CD14-positive monocyte (primary cell): Measurements from ENCODE around the gene DOCK1. TPM values are rescaled to one million over a fixed set of nuclear protein-coding genes. Genes with fewer than 3 reads are reported as not detected.

ENCODE experiments used
- DNase-seq, 3 donors: peaks; one replicate each; pipeline ENCODE4 v3.0.0-alpha.2; 2011 to 2022
- H2AFZ ChIP-seq: 2 replicates; pipeline ENCODE4 v1.6.0; 2012; ENCODE audit warnings: mild to moderate bottlenecking, low read depth, low read length, inconsistent platforms; ENCODE audit not compliant: insufficient read depth, poor library complexity, severe bottlenecking
- H3K27ac ChIP-seq, 2 donors: 1 replicate in 1 of 2; 2 replicates in 1 of 2; pipeline ENCODE4 v1.5.1; 2012 to 2013; ENCODE audit warnings: low read length in 2 of 2, control low read depth in 1 of 2, inconsistent platforms in 1 of 2, low read depth in 1 of 2, mild to moderate bottlenecking in 1 of 2
- H3K27me3 ChIP-seq, 2 donors: one replicate each; pipeline versions ENCODE4 v1.6.0 to v1.6.1; 2011 to 2013; ENCODE audit warnings: low read length in 2 of 2; ENCODE audit not compliant: control insufficient read depth in 2 of 2, insufficient read depth in 2 of 2
- H3K36me3 ChIP-seq, 2 donors: replicated peaks in 1 of 2; 1 replicate in 1 of 2; 2 replicates in 1 of 2; pipeline versions ENCODE4 v1.5.1 to v1.6.1; 2012 to 2013; ENCODE audit warnings: low read length in 2 of 2, control low read depth in 1 of 2, inconsistent platforms in 1 of 2, mild to moderate bottlenecking in 1 of 2; ENCODE audit not compliant: insufficient read depth in 2 of 2, control insufficient read depth in 1 of 2
- H3K4me1 ChIP-seq, 2 donors: 1 replicate in 1 of 2; 2 replicates in 1 of 2; pipeline versions ENCODE4 v1.5.1 to v1.6.1; 2012 to 2013; ENCODE audit warnings: low read length in 2 of 2, control low read depth in 1 of 2, inconsistent platforms in 1 of 2, mild to moderate bottlenecking in 1 of 2, moderate library complexity in 1 of 2; ENCODE audit not compliant: insufficient read depth in 2 of 2, control insufficient read depth in 1 of 2
- H3K4me2 ChIP-seq: replicated peaks from 2 replicates; pipeline ENCODE3; 2012; ENCODE audit warnings: low read length, moderate library complexity, mild to moderate bottlenecking; ENCODE audit not compliant: poor library complexity, severe bottlenecking; ENCODE audit errors: extremely low read depth
- H3K4me3 ChIP-seq, 3 experiments: fragments of 200-600 bp in 1 of 3; sonication (generic) in 1 of 3; replicated peaks in 1 of 3; 1 replicate in 2 of 3; 2 replicates in 1 of 3; pipeline ENCODE4 v1.5.1; 2011 to 2013; ENCODE audit warnings: low read length in 3 of 3, mild to moderate bottlenecking in 3 of 3, control low read depth in 2 of 3, low read depth in 2 of 3, inconsistent platforms in 1 of 3, moderate library complexity in 1 of 3
- H3K79me2 ChIP-seq: 2 replicates; pipeline ENCODE4 v1.6.0; 2012; ENCODE audit warnings: mild to moderate bottlenecking, control low read depth, inconsistent platforms, low read length, moderate library complexity; ENCODE audit not compliant: insufficient read depth
- H3K9ac ChIP-seq: 2 replicates; pipeline ENCODE4 v1.6.0; 2017; ENCODE audit warnings: low read length, mild to moderate bottlenecking; ENCODE audit not compliant: insufficient read depth, poor library complexity, severe bottlenecking
- H3K9me3 ChIP-seq, 2 donors: replicated peaks in 1 of 2; 1 replicate in 1 of 2; 2 replicates in 1 of 2; pipeline versions ENCODE4 v1.5.1 to v1.6.1; 2012 to 2013; ENCODE audit warnings: low read length in 2 of 2, control low read depth in 1 of 2; ENCODE audit not compliant: control insufficient read depth in 1 of 2, insufficient read depth in 1 of 2
- H4K20me1 ChIP-seq: 2 replicates; pipeline ENCODE4 v1.6.0; 2012; ENCODE audit warnings: mild to moderate bottlenecking, low read length, control low read depth, moderate library complexity; ENCODE audit not compliant: insufficient read depth
- H3K27ac Mint-ChIP-seq, 7 donors: one replicate each; pipeline ENCODE4 v1.8.0; 2020; ENCODE audit warnings: mild to moderate bottlenecking in 7 of 7, mixed read lengths in 7 of 7, moderate library complexity in 6 of 7, inconsistent platforms in 2 of 7
- H3K27me3 Mint-ChIP-seq, 3 donors: one replicate each; pipeline ENCODE4 v1.8.0; 2021 to 2022; ENCODE audit warnings: low read depth in 3 of 3, mild to moderate bottlenecking in 3 of 3, mixed read lengths in 3 of 3, moderate library complexity in 3 of 3, inconsistent platforms in 1 of 3
- H3K36me3 Mint-ChIP-seq, 2 donors: one replicate each; pipeline ENCODE4 v1.8.0; 2020; ENCODE audit warnings: mixed read lengths in 2 of 2, inconsistent platforms in 1 of 2, mild to moderate bottlenecking in 1 of 2
- H3K4me1 Mint-ChIP-seq: one replicate; pipeline ENCODE4 v1.8.0; 2020; ENCODE audit warnings: mild to moderate bottlenecking, mixed read lengths
- H3K4me3 Mint-ChIP-seq, 2 donors: one replicate each; pipeline ENCODE4 v1.8.0; 2020; ENCODE audit warnings: mild to moderate bottlenecking in 2 of 2, mixed read lengths in 2 of 2, moderate library complexity in 1 of 2
- H3K9me3 Mint-ChIP-seq, 7 donors: one replicate each; pipeline ENCODE4 v1.8.0; 2020 to 2022; ENCODE audit warnings: mixed read lengths in 7 of 7, mild to moderate bottlenecking in 6 of 7, moderate library complexity in 6 of 7, inconsistent platforms in 2 of 7
- WGBS: methylation state at CpG from one replicate; pipeline ENCODE4 v1.1.5; 2013; ENCODE audit warnings: missing lambda C conversion rate; ENCODE audit not compliant: insufficient coverage; 5-methylcytosine and 5-hydroxymethylcytosine counted together
- intact Hi-C, 2 donors: fragments of 100-400 bp; cut with micrococcal nuclease; formaldehyde crosslinking; loops; one replicate each; pipeline versions ENCODE4 v1.15.0 to v1.15.1; 2023
- polyA plus RNA-seq, 3 donors: library from polyadenylated mRNA; depleted of rRNA in 1 of 3; unstranded in 2 of 3; stranded (reverse) in 1 of 3; fragments of 300-500 nt in 2 of 3; fragments of >200 nt in 1 of 3; fragmentation: Illumina TruSeq in 2 of 3; gene quantifications; 1 replicate in 2 of 3; 2 replicates in 1 of 3; pipeline ENCODE4 v1.2.3, GENCODE V29; 2012 to 2021
- TF ChIP-seq, protein P1 (sequence below): fragments of 200-600 bp; IDR thresholded peaks from one replicate; pipeline ENCODE4 v1.8.0; 2022; ENCODE audit warnings: antibody characterized with exemption, mild to moderate bottlenecking

The DOCK1 gene
- polyA plus RNA-seq, 3 donors, result 0.31 to 0.35 TPM; not detected in 1

DNA sequence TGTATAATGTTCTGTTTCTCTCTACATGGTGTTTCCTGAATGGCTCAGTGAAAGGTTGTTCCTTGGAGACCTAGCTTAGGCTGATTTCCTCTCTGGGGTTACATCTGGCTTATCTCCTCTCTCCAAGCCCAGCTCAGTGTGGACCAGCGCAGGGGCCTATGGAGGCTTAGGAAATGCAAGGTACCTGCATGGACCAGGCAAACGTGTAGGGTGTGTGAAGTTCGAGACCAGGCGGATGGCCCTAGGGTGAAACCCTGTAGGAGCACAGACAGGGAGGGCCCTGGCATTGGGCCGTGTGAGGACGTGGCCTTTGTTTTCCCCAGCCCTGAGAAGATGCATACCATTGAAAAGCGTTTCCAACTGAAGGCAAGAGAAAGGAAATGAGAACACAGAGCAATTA lies 59.0 kb downstream of the DOCK1 start:
- H3K9ac ChIP-seq, result no peak overlapping the region
- H3K27ac ChIP-seq, result no peak overlapping the region
- H3K79me2 ChIP-seq, result no peaks in the 10 kb centered on the region
- Mint-ChIP-seq H3K4me3 (no peak overlapping the region), H3K9me3 (peaks cover 0 to 3% (median 0%) of the 10 kb centered on the region in 7 donors), H3K4me1 (peaks cover 8% of the 10 kb centered on the region), H3K27me3 (no peaks in the 10 kb centered on the region), H3K36me3 (no peaks in the 10 kb centered on the region), H3K27ac (no peak overlapping the region)
- no peak overlapping the region for H2AFZ ChIP-seq
- 37% methylated on average over 6 of the region's 7 CpGs for WGBS
- H3K4me2 ChIP-seq, result no peak overlapping the region
- intact Hi-C loops, result no loop called here
- no peak overlapping the region for H3K4me3 ChIP-seq
- H3K4me1 ChIP-seq, result no peaks in the 10 kb centered on the region
- no peaks in the 10 kb centered on the region for H4K20me1 ChIP-seq
- TF ChIP-seq, protein P1, sequence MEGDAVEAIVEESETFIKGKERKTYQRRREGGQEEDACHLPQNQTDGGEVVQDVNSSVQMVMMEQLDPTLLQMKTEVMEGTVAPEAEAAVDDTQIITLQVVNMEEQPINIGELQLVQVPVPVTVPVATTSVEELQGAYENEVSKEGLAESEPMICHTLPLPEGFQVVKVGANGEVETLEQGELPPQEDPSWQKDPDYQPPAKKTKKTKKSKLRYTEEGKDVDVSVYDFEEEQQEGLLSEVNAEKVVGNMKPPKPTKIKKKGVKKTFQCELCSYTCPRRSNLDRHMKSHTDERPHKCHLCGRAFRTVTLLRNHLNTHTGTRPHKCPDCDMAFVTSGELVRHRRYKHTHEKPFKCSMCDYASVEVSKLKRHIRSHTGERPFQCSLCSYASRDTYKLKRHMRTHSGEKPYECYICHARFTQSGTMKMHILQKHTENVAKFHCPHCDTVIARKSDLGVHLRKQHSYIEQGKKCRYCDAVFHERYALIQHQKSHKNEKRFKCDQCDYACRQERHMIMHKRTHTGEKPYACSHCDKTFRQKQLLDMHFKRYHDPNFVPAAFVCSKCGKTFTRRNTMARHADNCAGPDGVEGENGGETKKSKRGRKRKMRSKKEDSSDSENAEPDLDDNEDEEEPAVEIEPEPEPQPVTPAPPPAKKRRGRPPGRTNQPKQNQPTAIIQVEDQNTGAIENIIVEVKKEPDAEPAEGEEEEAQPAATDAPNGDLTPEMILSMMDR, result no peak
- DNase-seq, result no peak
- H3K27me3 ChIP-seq, result no peaks in the 10 kb centered on the region
- H3K36me3 ChIP-seq, result no peaks in the 10 kb centered on the region
- no peaks in the 10 kb centered on the region for H3K9me3 ChIP-seq

DNA sequence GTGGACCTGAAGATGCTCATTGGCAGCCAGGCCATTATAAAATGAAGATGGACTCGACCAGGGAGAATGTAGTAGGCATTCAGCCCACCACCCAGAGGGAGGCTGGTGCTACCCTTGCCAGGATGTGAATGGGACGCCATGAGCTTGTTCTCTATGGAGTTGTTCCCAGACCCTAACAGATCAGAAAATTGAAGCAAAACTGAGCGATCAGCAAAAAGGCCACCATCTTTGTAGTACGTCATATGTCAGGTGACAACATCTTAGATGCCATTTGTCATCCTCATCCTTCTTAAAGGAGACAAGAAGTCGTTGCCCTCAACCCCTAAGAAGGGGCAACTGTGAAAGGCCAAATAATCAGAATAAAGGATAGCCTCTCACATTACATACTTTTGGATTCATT lies 61.7 kb downstream of the DOCK1 start:
- Histone ChIP-seq H3K79me2 (no peaks in the 10 kb centered on the region), H2AFZ (no peak overlapping the region), H4K20me1 (no peaks in the 10 kb centered on the region), H3K4me2 (no peak overlapping the region), H3K4me1 (no peaks in the 10 kb centered on the region), H3K36me3 (no peaks in the 10 kb centered on the region), H3K9me3 (no peaks in the 10 kb centered on the region), H3K27ac (no peak overlapping the region), H3K4me3 (no peak overlapping the region), H3K27me3 (no peaks in the 10 kb centered on the region), H3K9ac (no peak overlapping the region)
- Mint-ChIP-seq H3K4me3 (no peak overlapping the region), H3K4me1 (no peaks in the 10 kb centered on the region), H3K9me3 (peaks cover 0 to 3% (median 0%) of the 10 kb centered on the region in 7 donors), H3K27me3 (peaks cover 0 to 1% (median 0%) of the 10 kb centered on the region in 3 donors), H3K36me3 (no peaks in the 10 kb centered on the region), H3K27ac (no peak overlapping the region)
- DNase-seq, result no peak
- TF ChIP-seq, protein P1, result no peak
- intact Hi-C loops, result no loop called here
- WGBS, result 94% methylated on average over 4 of the region's 5 CpGs
